RPMI8226 (cell line): ENCODE measurements around the gene SLC7A7.
"Not testable (repeated sequence)": the region's sequence is repeated elsewhere in the genome, so short reads cannot be mapped to it uniquely, and the experiment has no call there.

Experiments used
- DNase-seq: peaks from one replicate; pipeline ENCODE4 v3.0.0-alpha.2; 2015

Gene SLC7A7

GRCh38 chr14:22786685-22787084, 28.6 kb downstream of the SLC7A7 start:
- DNase-seq, result no peak

DNA sequence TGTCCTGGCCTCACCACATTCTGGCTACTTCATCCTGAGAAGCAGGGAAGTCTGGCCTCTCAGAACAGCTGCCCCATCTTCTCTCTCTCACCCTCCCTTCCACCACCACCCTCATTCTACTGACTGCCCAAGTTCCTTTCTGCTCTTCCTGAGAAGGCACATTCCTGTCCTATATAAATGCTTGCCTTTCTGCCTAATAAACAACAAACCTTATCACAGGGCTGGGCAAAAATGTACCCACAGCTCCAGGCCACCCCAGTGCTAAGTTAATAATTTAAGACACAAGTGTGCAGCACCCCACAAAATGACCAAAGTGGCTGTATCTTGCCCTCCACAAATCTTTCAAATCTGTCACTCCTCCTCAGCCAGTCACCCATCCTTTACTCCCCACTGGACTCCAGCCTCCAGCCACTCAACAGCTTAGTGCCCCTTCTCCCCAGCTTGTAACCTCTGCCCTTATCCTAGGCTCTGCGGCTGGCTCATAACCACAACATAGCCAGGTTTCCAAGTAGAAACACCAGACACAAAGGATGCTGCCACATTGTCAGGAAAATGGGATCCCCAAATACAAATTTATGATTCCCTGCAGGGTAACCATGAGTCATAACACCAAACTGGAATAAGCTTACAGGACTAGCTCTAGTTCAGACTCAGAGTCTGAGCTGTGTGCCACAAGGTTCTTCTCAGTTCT, 33.8 kb downstream of the SLC7A7 start:
- no peak for DNase-seq

GRCh38 chr14:22780941-22781300, 34.3 kb downstream of the SLC7A7 start:
- DNase-seq, result no peak

DNA sequence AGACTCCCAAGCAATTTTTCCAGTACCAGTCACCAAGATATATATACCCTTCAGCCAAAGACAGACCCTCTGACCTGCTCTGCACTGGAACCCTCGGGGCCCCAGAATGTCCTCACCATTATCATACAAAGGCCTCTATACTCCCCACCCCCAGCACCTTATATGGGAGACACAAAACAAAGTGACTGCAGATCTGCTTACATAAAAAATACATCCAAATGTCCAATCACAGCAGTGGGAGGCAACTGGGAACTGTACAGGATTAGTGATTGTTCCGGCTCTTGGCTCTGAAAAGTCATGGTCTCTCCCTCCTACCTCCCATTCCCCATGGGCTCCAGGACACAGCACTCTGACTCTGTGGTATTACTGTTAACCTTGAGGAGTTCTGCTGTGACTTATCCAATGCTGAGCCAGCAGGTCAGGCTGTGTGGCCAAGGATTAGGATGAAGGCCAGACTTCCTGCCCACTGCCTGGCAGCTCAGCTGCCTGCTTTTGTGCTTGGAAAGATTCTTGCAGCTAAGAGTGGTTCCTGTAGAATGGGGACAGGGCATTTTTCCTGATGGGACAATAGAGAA, 35.0 kb downstream of the SLC7A7 start:
- no peak for DNase-seq

DNA sequence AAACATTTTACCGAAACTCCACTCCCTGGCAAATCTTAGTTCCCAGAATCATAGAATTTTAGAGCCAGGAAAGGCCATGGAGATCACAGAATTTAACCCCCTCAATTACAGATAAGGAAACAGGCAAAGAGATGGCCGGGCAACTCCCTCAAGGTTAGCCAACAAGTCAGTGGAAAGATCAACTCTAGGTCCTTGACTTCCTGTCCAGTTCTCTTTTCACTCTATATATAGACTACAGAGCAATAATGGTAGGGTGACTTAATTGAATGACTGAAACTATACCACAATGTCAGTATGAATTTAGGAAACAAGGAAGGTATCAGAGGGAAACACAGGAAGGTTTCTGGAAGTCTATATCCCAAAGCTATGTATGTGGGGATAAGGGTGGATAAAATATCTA, 37.2 kb downstream of the SLC7A7 start:
- no peak for DNase-seq

DNA sequence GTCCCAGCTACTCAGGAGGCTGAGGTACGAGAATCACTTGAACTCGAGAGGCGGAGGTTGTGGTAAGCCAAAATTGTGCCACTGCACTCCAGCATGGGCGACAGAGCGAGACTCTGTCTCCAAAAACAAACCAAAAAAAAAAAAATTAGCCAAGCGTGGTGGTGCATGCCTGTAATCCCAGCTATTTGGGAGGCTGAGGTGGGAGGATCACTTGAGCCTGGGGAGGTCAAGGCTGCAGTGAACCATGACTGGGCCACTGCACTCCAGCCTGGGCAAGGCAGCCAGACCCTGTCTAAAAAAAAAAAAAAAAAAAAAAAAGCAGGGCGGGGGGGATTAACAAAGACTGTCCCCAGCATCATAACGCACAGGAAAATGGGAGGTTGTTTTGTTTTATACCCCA, 38.4 kb downstream of the SLC7A7 start:
- not testable (repeated sequence) for DNase-seq

- DNase-seq, result no peak
Measured at GRCh38 chr14:22776215-22776614, 39.0 kb downstream of the SLC7A7 start.

GRCh38 chr14:22774011-22774706, 41.1 kb downstream of the SLC7A7 start:
- no peak for DNase-seq

GRCh38 chr14:22773162-22774010, 41.8 kb downstream of the SLC7A7 start:
- no peak for DNase-seq

DNA sequence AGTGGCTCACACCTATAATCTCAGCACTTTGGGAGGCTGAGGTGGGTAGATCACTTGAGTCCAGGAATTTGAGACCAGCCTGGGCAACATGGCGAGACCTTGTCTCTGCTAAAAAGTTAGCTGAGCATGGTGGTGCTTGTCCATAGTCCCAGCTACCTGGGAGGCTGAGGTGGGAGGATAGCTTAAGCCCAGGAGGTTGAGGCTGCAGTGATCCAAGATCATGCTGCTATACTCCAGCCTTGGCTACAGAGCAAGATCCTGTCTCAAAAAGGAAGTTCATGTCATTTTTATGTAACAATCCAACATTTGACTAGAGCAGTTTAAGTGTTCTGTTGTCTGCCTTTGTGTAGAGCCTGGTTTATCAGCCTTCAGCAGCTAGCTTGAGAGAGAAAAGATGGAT, 42.5 kb downstream of the SLC7A7 start:
- no peak for DNase-seq

- DNase-seq, result no peak
Measured at GRCh38 chr14:22770481-22771187, 44.6 kb downstream of the SLC7A7 start.

GRCh38 chr14:22769369-22769768, 45.9 kb downstream of the SLC7A7 start:
- DNase-seq, result no peak

- no peak for DNase-seq
Measured at GRCh38 chr14:22768947-22769346, 46.3 kb downstream of the SLC7A7 start.

- DNase-seq, result no peak
Measured at GRCh38 chr14:22767323-22767589, 48.0 kb downstream of the SLC7A7 start.

GRCh38 chr14:22766457-22767322, 48.5 kb downstream of the SLC7A7 start, which contains the start of gene OXA1L:
OXA1L (plus strand) TSS chr14:22766688; CDS start chr14:22766702, 14 bp downstream.
- DNase-seq, result peak; percentile 96

- no peak for DNase-seq
Measured at GRCh38 chr14:22764382-22764781, 50.9 kb downstream of the SLC7A7 start.

DNA sequence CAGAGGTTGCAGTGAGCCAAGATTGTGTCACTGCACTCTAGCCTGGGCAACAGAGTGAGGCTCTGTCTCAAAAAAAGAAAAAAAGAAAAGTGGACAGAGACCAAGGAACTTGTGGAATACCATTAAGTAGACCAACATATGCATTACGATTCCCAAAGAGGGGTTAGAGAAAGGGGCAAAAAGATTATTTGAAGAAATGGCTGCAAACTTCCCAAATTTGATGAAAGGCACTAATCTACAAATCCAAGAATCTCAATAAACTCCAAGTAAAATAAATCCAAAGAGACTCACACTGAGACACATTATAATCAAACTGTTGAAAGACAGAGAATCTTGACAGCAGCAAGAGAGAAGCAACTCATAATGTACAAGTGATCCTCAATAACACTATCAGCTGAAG, 53.5 kb downstream of the SLC7A7 start:
- no peak for DNase-seq

DNA sequence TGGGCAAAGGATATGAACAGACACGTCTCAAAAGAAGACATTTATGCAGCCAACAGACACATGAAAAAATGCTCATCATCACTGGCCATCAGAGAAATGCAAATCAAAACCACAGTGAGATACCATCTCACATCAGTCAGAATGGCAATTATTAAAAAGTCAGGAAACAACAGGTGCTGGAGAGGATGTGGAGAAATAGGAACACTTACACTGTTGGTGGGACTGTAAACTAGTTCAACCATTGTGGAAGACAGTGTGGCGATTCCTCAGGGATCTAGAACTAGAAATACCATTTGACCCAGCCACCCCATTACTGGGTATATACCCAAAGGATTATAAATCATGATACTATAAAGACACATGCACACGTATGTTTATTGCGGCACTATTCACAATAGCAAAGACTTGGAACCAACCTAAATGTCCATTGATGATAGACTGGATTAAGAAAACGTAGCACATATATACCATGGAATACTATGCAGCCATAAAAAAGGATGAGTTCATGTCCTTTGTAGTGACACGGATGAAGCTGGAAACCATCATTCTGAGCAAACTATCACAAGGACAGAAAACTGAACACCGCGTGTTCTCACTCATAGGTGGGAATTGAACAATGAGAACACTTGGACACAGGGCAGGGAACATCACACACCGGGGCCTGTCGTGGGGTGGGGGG, 57.1 kb downstream of the SLC7A7 start:
- DNase-seq, result not testable (repeated sequence)

GRCh38 chr14:22753586-22753985, 61.6 kb downstream of the SLC7A7 start:
- no peak for DNase-seq

DNA sequence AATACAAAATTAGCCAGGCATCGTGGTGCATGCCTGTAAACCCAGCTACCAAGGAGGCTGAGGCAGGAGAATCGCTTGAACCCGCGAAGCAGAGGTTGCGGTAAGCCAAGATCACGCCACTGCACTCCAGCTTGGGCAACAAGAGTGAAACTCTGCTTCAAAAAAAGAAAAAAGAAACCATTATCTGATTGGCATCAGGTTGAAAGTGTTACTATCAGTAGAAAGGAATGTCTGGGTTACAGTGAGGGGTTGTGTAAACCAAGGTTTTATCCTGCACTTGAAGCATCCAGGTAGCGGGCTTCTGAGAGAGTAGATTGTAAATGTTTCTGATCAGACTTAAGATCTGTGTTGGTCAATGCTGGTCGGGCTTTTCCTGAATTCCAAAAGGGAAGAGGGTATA, 62.8 kb downstream of the SLC7A7 start:
- no peak for DNase-seq

DNA sequence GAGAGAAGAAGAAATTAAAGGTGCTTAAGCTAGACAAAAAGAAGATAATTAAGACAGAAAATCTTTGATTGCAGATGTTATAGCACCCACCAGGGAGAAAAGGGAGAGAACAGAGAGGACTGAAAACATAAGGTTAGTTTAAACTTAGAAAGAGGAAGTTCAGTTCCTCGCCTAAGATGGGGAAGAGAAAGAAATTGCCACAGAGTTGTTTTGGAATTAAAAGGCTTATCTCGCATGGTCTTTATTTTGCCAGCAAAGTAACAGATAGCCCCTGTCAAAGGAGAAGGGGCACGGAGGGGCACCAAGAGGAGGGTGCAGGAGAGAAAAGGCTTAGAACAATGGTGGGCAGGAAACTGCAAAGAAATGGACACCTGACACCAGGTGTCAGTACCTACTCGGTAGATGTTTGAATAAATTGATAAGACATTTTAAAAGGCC, 66.6 kb downstream of the SLC7A7 start:
- DNase-seq, result peak; percentile 41
